ENCODE data around the gene GRID2. TPM values are rescaled to one million over a fixed set of nuclear protein-coding genes. Genes with fewer than 3 reads are reported as not detected.

GRID2 gene
- total and polyA plus RNA-seq, 8 donors, result 0.39 TPM; not detected in 7

GRCh38 chr4:93605163-93605562 lies 1301.4 kb downstream of the GRID2 start:
- H3K9me3 ChIP-seq, result no peaks in the 10 kb centered on the region
- intact Hi-C loops (cut with DNase I), result no loop called here
- 43 to 52% methylated on average over 1 of the region's 1 CpG for whole genome bisulfite sequencing, 2 donors
- ATAC-seq (no peak), DNase-seq (no peak), FAIRE-seq (no peak)
- no peaks in the 10 kb centered on the region for H3K4me1 ChIP-seq
- no peak for TF ChIP-seq CTCF (IDR thresholded peaks at IDR 0.05)
- no peaks in the 10 kb centered on the region for H3K27me3 ChIP-seq
- H3K4me3 ChIP-seq, result no peak overlapping the region
- H3K36me3 ChIP-seq, result no peaks in the 10 kb centered on the region
- H3K27ac ChIP-seq, result no peak overlapping the region

DNA sequence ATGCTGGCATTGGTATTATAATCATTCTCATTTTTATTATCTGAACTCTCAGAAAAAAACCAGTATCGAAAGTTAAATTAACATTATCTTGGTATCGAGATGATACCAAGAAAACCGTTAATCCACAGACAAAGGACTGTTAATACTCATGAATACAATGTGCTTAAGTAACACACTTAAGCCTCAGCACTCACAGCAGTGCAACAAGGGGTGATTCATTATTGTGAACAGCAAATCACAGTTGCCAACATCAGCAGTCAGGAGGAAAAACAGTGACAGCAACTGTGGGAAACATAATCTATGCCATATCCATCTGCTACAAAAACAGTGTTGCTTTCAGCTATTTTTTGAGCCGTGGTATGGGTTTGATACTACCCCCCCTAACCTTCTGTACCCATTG lies 1313.8 kb downstream of the GRID2 start:
- no peaks in the 10 kb centered on the region for H3K27me3 ChIP-seq
- WGBS, 2 donors, result 70 to 73% methylated on average over 4 of the region's 4 CpGs
- no peak overlapping the region for H3K27ac ChIP-seq
- DNase-seq (no peak), FAIRE-seq (no peak), ATAC-seq (no peak)
- no peaks in the 10 kb centered on the region for H3K9me3 ChIP-seq
- no peak overlapping the region for H3K4me3 ChIP-seq
- intact Hi-C loops (cut with DNase I), result no loop called here
- TF ChIP-seq CTCF (IDR thresholded peaks at IDR 0.05), result no peak
- H3K36me3 ChIP-seq, result no peaks in the 10 kb centered on the region
- H3K4me1 ChIP-seq, result no peaks in the 10 kb centered on the region

DNA sequence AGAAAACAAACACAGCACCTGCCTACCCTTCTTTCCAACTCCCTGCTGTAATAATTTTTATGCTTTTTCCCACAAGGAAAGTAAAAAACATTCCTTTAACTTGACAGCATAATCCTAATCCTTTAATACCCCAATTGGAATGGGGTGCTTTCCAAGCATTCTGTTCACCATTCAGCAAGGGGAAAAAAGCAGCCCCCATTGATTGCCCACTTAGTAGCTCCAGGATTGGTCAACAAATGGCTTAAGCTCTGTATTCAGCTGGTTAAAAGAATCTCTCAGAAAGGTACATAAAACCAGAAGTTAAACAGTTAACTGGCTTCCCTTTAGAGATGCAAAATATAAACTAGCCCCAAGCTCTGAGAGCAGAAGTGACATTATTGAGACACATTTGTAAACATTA lies 1330.0 kb downstream of the GRID2 start:
- no peaks in the 10 kb centered on the region for H3K4me1 ChIP-seq
- DNase-seq (no peak), FAIRE-seq (no peak), ATAC-seq (no peak)
- no peaks in the 10 kb centered on the region for H3K9me3 ChIP-seq
- TF ChIP-seq CTCF (IDR thresholded peaks at IDR 0.05), result no peak
- H3K36me3 ChIP-seq, result no peaks in the 10 kb centered on the region
- no peak overlapping the region for H3K27ac ChIP-seq
- H3K4me3 ChIP-seq, result no peak overlapping the region
- intact Hi-C loops (cut with DNase I), result no loop called here
- H3K27me3 ChIP-seq, result no peaks in the 10 kb centered on the region

- no peak for TF ChIP-seq CTCF (IDR thresholded peaks at IDR 0.05)
- Histone ChIP-seq H3K27me3 (no peaks in the 10 kb centered on the region), H3K27ac (no peak overlapping the region), H3K36me3 (no peaks in the 10 kb centered on the region), H3K4me1 (no peaks in the 10 kb centered on the region), H3K4me3 (no peak overlapping the region), H3K9me3 (no peaks in the 10 kb centered on the region)
- FAIRE-seq (no peak), ATAC-seq (no peak), DNase-seq (no peak)
- intact Hi-C loops (cut with DNase I), result no loop called here
Measured at GRCh38 chr4:93635943-93636342, 1332.2 kb downstream of the GRID2 start.

DNA sequence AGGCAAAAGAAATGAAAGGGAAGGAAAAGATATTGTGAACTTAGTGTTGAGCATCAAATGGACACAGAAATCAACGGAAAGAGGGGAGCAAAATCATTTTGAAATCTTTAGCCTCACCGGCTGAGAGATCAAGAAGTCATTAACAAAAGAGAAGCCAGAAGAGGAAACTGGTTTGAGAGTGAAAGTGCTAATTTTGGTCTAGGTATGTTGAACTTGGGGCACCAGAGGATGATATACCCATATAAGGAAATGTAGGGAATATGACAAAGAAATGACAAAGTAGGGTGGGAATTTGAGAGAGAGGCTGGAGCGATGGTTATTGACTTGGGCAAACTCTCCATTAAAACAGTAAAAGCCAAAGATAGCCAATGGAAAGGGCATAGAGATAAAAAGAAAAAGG lies 1341.4 kb downstream of the GRID2 start:
- no peak for ATAC-seq
- DNase-seq, result no peak
- Histone ChIP-seq H3K36me3 (no peaks in the 10 kb centered on the region), H3K9me3 (no peaks in the 10 kb centered on the region), H3K27me3 (no peaks in the 10 kb centered on the region), H3K27ac (no peak overlapping the region), H3K4me1 (no peaks in the 10 kb centered on the region), H3K4me3 (no peak overlapping the region)
- FAIRE-seq, result no peak
- TF ChIP-seq CTCF (IDR thresholded peaks at IDR 0.05), result no peak
- 60 to 70% methylated on average over 3 of the region's 3 CpGs for WGBS, 2 donors
- intact Hi-C loops (cut with DNase I), result no loop called here
